Brain pericyte (primary cell): ENCODE results near the gene XPNPEP2.

ENCODE experiments used
- DNase-seq: peaks from one replicate; pipeline ENCODE4 v3.0.0-alpha.2; 2012; ENCODE audit warnings: low read depth, low spot score

Gene XPNPEP2, protein sequence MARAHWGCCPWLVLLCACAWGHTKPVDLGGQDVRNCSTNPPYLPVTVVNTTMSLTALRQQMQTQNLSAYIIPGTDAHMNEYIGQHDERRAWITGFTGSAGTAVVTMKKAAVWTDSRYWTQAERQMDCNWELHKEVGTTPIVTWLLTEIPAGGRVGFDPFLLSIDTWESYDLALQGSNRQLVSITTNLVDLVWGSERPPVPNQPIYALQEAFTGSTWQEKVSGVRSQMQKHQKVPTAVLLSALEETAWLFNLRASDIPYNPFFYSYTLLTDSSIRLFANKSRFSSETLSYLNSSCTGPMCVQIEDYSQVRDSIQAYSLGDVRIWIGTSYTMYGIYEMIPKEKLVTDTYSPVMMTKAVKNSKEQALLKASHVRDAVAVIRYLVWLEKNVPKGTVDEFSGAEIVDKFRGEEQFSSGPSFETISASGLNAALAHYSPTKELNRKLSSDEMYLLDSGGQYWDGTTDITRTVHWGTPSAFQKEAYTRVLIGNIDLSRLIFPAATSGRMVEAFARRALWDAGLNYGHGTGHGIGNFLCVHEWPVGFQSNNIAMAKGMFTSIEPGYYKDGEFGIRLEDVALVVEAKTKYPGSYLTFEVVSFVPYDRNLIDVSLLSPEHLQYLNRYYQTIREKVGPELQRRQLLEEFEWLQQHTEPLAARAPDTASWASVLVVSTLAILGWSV

GRCh38 chrX:129738466-129739308, at the start of gene XPNPEP2:
TSS of gene XPNPEP2 (plus strand) at chrX:129738979. CDS start at chrX:129739214, 235 bp downstream.
- no peak for DNase-seq

- DNase-seq: no peak
Observed at GRCh38 chrX:129689796-129690195, 49.0 kb upstream of the XPNPEP2 start.

DNA sequence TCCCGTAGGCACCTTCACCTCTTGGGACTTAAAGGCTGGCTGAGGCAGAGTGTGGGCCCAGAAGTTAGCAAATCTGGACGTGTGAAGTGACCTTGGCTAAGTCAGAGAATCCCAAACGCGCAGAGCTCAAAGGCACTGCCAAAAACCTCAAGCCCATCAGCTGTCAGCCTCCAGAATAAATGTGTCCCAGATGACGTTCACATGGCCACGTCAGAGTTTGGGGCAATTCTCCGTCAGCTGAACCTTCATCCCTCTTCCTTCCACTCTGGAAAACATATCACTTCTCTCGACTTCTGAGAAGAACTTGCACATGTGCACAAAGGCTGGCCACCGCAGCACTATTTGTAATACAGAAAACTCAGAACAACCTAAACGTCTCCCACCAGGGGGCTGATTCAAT, 48.3 kb upstream of the XPNPEP2 start:
- no peak for DNase-seq

GRCh38 chrX:129693354-129693753, 45.4 kb upstream of the XPNPEP2 start:
- no peak for DNase-seq

- no peak for DNase-seq
Observed at GRCh38 chrX:129694805-129695204, 44.0 kb upstream of the XPNPEP2 start.

DNA sequence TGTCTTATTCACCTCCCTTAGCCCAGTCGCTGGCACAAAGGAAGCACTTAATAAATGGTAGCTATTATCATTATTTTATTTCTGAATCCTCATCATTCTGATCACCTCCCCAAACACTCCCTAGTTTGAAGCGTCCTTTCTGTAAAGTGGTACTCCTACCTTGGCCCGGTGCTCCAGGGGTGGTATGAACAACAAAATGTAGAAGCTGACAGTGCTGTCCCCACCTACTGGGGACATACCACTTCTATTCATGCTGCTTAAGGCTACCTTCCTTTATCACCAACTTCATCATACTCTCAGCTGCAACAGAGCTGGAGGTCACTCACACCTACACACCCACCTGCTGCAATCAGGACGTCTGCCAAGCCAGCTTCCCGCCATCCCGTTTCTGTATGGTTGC, 43.2 kb upstream of the XPNPEP2 start:
- no peak for DNase-seq

GRCh38 chrX:129695937-129696336, 42.8 kb upstream of the XPNPEP2 start:
- no peak for DNase-seq

DNA sequence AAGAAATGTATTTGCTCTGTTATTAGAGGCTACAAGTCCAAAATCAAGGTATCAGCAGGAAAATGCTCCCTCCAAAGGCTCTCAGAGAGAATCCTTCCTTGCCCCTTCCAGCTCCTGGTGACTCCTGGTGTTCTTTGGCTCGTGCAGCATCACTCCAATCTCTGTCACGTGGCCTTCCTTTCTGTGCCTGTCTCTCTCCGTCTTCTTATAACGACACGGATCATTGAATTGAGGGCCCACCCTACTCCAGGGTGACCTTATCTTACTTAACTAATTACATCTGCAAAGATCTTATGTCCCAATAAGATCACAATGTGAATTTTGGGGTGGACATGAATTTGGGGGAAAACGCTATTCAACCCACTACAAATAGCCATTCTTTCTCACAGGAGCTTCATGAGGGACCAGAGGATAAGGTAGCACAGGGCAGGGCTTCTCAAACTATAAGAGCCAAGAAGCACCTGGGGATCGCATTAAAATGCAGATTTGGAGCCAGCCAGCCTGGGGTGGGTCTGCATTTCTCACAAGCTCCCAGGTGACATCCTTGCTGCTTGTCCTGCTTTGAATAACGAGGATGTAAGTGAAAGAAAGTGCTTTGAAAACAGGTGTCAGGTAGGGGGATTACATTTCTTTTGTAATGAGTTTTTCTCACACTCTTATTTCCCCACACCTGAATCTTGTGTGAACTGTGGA, 42.2 kb upstream of the XPNPEP2 start:
- DNase-seq: no peak

DNA sequence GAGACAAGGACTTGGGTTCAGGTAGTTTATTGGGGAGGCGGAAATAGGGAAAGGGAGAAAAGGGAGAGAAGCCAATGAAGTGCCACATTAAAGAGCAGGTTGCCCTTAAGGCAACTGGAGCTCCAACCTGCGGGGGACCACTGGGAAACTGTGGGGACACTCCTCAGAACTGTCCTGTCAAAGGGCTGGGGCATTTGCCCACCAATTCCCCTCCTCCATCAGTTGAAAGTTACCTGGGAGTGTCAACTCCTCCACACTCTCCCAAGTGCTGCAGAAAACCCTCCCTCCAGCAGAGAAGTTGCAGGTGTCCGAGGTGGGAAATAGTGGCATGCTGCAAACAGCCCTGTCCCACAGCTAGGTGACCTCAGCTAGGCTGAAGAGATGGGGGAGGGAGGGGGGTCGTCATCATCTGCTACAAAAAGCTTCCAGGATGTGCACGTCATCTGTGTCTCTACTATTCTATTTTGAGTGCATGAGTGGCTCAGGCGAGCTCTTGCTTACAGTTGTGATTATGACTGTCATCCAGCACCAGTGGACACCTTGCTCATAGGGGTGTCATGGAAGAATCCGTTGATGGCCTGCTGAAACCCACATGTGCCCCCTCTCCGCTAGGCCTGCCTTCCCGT, 41.5 kb upstream of the XPNPEP2 start:
- DNase-seq: no peak

DNA sequence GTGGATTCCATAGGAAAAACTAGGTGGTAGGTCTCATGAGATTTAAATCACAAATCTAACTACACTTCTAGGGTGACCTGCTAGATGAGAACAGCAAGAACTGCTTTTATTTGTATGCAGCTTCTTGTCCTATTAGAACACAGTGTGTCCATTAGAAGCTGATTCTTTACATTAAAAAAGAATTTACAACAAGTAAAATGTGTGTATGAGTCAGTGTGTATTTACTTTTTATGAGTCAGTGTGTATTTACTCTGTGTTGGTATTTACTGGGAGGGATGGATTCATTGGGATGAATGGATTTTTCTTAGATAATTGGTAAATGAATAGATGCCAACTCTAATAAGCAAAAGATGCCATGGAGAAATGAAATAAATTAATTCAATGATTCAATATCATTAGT, 40.6 kb upstream of the XPNPEP2 start:
- DNase-seq: no peak

DNA sequence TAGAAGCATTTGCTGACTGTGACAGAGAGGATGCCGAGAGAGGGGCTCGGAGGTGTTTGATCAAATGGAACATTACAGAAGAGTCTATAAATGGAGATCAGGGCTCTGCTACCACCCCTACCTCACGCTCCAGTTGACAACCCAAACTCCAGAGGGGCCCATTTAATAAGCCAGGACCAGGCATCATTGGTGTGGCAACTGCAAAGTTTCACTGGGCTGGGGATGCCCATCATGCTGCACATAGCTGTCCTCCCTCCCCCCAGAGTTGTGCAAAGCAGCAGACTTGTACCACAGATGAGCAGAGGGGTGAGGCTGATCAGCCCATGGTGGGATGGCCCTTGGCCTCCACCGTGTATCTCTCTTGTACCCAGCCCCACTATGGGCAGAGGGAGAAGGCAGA, 38.2 kb upstream of the XPNPEP2 start:
- no peak for DNase-seq

DNA sequence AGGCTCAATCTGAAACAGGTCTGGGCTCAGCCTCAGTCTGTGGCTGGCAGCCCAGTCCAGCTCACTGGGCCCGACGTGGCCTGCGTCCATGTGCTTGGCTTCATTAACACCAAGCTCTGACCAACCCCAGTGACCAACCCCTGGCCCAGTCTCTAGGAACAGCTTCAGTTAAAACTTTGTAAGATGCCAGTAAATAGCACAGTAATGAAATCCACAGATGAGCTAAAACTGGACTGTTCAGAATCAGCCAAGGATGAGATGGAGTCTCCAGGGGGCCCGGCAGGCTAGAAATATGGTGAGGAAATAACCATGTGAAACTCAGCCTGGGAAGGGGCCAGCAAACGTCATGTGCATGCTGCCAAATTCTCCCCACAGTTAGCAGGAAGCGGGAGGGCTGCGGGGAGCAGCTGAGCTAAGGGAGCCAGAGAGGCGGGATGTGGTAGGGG, 37.1 kb upstream of the XPNPEP2 start:
- no peak for DNase-seq

DNA sequence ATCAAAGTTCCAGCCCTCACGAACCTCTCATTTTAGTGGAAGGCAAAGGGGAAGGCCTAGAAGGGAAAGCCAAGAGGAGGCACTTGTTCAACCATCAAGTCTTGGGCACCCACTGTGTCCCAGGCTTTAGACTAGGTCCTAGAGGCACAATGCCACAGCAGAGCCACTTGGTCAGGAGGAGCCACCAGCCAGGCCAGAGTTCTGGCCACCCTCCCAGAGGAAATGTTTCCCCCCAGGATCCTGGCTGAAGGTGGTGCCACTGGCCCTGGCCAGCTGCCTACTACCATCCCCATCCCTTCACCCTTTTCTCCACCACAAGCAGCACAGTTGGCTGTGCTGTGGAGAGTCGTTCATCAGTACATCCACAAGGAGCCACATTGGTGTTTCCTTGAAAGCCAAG, 34.3 kb upstream of the XPNPEP2 start:
- no peak for DNase-seq

- no peak for DNase-seq
Observed at GRCh38 chrX:129705377-129705925, 33.3 kb upstream of the XPNPEP2 start.

GRCh38 chrX:129705988-129706387, 32.8 kb upstream of the XPNPEP2 start:
- no peak for DNase-seq

- DNase-seq: no peak
Observed at GRCh38 chrX:129706400-129707072, 32.2 kb upstream of the XPNPEP2 start.

GRCh38 chrX:129714581-129714980, 24.2 kb upstream of the XPNPEP2 start:
- no peak for DNase-seq

DNA sequence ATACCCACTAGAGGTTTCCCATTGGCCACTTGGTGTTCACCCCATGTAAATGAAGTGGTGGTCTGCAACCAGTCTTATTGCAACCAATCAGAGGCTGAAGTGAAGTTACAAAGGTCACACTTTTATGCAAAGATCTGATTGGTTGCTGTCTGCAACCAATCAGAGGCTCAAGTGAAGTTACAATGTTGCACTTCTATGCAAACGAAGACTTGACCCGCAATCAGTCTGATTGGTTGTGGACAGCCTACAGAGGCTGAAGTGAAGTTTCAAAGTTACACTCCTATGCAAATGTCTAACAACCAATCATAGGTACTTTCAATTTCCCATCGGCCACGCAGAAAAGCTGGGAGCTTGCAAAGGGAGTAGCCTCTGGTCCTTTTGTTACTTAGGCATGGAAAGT, 22.3 kb upstream of the XPNPEP2 start:
- no peak for DNase-seq

DNA sequence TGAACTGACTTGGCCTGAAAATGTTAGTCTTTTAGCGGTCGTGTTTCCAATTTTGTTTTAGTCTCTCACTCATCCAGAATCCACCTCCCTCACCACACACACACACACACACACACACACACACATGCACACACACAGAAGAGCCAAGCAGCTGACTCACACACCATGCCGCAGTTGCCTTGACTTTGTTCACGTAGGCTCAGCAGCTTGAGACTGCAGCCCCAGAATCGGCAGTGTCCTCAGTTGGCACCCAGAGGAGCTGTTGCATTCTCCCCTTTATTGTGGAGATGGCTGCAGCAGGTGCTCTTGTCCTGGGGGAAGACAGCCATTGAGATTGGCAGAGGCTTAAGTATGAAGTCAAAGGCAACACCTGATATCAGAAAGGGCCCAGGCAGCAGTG, 20.9 kb upstream of the XPNPEP2 start:
- DNase-seq: no peak

DNA sequence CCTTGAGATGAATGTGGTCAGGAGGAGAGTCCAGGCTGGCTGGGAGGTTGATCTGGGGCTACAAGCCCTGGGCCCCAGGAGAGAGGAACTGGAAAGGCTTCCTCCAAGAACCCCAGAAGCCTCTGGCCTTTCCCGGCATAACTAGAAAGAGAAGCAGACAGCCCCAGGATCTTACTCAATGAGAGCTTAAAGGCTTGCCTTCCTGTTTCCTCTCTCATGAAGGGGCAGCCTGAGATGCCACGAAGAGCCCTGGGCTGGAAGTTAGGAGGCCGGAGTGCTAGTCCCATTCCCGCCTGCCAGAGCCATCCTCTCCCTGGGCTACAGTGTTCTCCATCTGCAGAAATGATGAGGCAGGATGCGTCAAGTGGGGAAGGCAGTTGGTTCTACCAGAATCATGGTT, 20.1 kb upstream of the XPNPEP2 start:
- no peak for DNase-seq
